LNCaP clone FGC (cell line): ENCODE data around the gene FBXO31.

Experiments
- DNase-seq: peaks from one replicate; pipeline ENCODE4 v3.0.0-alpha.2; 2011; ENCODE audit warnings: low read depth
- H3K4me3 ChIP-seq: 2 replicates; pipeline ENCODE4 v1.5.1; 2011; ENCODE audit warnings: mild to moderate bottlenecking, low read depth, low read length, control low read depth
- CTCF ChIP-seq: IDR thresholded peaks from 2 replicates; pipeline ENCODE4 v1.5.1; 2012; ENCODE audit warnings: mild to moderate bottlenecking; ENCODE audit not compliant: control insufficient read depth, insufficient read depth; ENCODE audit errors: extremely low read depth

FBXO31 gene

GRCh38 chr16:87320510-87321227 lies 62.9 kb downstream of the FBXO31 start:
- no peak for TF ChIP-seq CTCF
- no peak overlapping the region for H3K4me3 ChIP-seq
- DNase-seq = no peak

DNA sequence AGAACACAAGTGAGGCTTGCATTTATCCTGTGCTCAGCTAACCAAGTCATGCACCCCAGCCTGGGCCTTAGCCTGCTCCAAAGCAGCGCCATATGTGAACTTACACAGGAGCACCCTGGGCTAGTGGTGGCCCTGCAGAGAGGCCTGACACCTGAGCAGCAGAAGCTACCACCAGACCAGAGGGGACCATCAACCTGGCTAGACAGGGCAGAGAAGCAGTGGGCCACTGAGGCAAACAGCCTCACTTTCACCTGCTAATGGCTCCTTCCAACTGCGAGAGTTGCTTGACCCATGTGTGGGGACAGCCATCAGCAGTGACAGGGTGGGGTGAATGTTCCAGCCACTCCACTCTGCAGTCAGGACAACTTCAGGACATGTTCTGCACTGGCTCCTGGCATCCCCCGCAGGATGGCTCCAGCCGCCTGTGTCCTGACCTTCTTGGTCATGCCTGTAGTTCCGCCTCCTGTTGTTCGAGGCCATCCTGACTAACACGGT lies 63.5 kb downstream of the FBXO31 start:
- DNase-seq = no peak
- H3K4me3 ChIP-seq = no peak overlapping the region
- TF ChIP-seq CTCF = no peak

DNA sequence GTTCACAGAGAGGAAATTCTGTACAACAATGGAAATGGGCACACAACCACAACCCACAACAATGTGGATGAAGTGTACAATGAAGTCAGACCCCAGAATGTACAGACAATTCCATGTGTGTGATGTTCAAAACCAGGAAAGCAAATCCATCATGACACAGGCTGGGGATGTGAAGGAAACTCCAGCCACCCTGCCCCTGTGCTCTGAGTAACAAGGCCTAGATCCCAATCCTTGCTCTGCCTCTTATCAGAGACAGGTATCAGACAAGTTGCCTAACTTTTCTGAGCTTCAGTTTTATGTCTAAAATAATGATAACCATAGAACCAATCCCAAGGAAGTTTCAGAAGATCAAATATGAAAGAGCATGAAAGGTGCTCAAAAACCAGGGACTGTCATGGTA lies 64.6 kb downstream of the FBXO31 start:
- no peak for DNase-seq
- H3K4me3 ChIP-seq = no peak overlapping the region
- no peak for TF ChIP-seq CTCF

DNA sequence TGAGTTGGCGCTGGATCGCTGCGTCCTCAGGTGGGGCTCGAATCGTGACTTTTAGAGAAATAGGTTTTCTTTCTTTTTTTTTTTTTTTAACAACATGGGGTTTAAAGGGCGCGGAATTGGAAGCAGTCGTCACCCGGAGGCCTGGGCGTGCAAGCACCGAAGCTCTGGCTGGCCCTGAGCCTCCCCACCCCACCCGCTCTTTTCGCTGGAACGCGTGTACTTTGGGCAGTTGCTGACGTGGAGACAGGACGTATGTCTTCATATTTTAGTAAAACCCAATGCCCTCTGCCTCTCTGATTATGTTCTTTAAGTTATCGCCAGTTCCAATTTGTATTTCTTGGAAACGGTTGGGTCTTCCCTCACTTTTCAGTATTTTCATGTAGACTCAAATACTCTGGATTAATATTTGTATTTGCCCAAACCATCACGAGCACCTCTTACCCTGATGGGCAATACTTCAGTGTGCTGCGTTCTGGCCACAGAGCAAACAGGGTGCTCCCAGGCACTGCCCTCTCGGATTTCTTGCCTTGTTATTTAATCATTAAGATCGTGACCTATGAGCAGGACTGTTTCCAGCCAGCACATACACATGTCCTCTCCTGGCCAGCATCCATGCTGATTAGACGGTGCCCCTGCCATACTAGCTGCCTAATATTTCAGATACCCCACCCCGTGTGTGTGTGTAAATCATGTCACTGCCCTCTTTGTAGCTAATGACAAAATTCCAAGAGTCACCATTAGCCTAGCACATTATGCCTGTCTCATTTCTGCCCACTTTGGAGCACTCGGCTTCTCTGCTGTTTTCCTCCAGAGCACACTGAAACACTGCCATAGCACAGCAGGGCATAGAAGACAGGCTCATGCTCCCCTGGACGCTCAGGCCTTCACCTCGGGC lies 65.6 kb downstream of the FBXO31 start:
- DNase-seq = peak; percentile 7
- H3K4me3 ChIP-seq = peak overlapping the region; percentile 97
- no peak for TF ChIP-seq CTCF

DNA sequence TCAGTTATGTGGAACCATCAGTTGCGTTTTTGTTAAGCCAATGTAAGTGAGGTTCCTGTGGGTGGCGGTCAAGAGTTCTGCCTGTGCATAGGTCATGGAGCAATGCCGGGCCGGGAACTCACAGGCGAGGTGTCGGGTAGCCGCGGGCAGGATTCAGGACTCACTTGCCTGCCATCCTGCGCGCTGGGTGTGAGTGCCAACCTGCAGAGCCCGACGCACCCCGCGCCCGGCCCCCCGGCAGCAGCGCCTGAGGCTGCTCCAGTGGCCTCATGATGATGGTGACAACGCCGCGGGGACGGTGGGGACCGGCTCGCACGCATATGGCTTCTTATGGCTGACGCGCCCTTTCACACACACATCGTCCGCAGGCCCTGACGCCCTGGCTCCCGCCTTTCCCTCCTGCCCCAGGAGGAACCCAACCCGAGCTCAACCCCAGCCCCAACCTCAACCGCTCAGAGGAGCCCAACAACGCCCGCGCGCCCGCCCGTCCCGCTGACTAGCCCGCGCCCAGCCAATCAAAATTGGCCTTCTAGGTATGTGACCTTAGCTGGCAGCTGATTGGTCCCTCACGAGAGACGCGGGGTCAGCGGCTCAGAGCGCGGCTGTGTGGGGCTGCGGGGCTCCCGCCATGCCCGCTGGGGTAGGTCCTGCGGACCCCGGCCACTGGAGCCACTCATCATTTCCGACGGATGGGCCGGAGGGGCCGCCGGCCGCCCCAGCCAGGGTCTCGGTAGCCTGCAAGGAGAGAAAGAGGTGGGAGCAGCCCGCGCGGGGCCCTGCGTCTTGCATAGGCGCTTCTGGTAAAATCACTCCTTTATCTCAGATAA lies 66.4 kb downstream of the FBXO31 start, which contains the start of gene C16orf95:
TSS of gene C16orf95 (minus strand) at position 470 of the 827 bp plus-strand sequence. CDS start at position 320, 150 bp downstream.
- peak; percentile 85 for DNase-seq
- peak; percentile 65 for TF ChIP-seq CTCF
- peak within 1 kb of the TSS; percentile 97 for H3K4me3 ChIP-seq

DNA sequence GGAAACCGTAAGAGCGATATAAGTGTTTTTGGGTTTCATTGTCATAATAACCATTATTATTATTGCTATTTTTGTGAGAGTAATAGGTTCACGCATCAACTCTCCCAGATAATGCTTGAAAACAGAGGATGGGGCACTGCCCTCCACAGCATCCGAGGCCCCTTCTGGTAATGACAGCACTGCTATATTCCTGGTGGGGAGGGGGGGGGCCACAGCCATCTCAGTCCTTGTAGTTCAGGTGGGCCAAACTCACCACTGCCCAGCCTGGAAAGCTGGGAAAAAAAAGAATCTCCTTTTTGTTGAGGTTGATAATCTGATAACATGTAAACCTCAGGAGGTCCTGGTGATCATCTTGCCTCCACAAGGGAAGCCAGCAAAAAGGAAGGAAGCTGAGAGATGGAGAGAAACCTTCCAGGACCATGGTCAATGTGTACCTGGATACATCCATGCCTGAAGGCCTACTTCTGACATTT lies 67.1 kb downstream of the FBXO31 start:
- DNase-seq = no peak
- TF ChIP-seq CTCF = no peak
- H3K4me3 ChIP-seq = peak overlapping the region; percentile 97
